Activated naive CD4-positive, alpha-beta T cell treated with anti-CD3 and anti-CD28 coated beads, Interleukin-2, amount 10 ng/mL, durations not matched to agents 7 days and 5 days (primary cell): Measurements from ENCODE around the gene SBF1.

ENCODE experiments used
- CTCF ChIA-PET: fragments of 350-600 bp; sonication (Branson Sonifier 250); formaldehyde crosslinking; loops from one replicate; lab custom pipeline; 2021; ENCODE audit warnings: antibody characterized with exemption; lab: Charles Lee
- DNase-seq: peaks from one replicate; pipeline ENCODE4 v3.0.0-alpha.2; 2020
- H3K27ac Mint-ChIP-seq: one replicate; pipeline ENCODE4 v1.8.0; 2021; ENCODE audit warnings: mild to moderate bottlenecking, moderate library complexity, mixed read lengths
- H3K27me3 Mint-ChIP-seq: one replicate; pipeline ENCODE4 v1.8.0; 2021; ENCODE audit warnings: mild to moderate bottlenecking, mixed read lengths
- H3K36me3 Mint-ChIP-seq: one replicate; pipeline ENCODE4 v1.8.0; 2021; ENCODE audit warnings: mixed read lengths
- H3K4me1 Mint-ChIP-seq: one replicate; pipeline ENCODE4 v1.8.0; 2021; ENCODE audit warnings: mixed read lengths
- H3K4me3 Mint-ChIP-seq: one replicate; pipeline ENCODE4 v1.8.0; 2021; ENCODE audit warnings: mild to moderate bottlenecking, moderate library complexity, mixed read lengths
- H3K9me3 Mint-ChIP-seq: one replicate; pipeline ENCODE4 v1.8.0; 2021; ENCODE audit warnings: mixed read lengths

Gene SBF1

GRCh38 chr22:50463188-50463900, 11.5 kb downstream of the SBF1 start:
- DNase-seq = no peak
- Mint-ChIP-seq H3K4me3 (no peak overlapping the region), H3K36me3 (peaks cover 47% of the 10 kb centered on the region), H3K4me1 (peaks cover 19% of the 10 kb centered on the region), H3K27ac (no peak overlapping the region), H3K9me3 (no peaks in the 10 kb centered on the region), H3K27me3 (no peaks in the 10 kb centered on the region)
- CTCF ChIA-PET = interaction anchor here (0.7 kb wide), 1 partner anchor 34 kb away, joined by 3 read pairs; no protein-coding TSS in a partner anchor

GRCh38 chr22:50461979-50462540, 12.8 kb downstream of the SBF1 start:
- Mint-ChIP-seq H3K27ac (no peak overlapping the region), H3K9me3 (no peaks in the 10 kb centered on the region), H3K36me3 (peaks cover 50% of the 10 kb centered on the region), H3K4me3 (no peak overlapping the region), H3K27me3 (no peaks in the 10 kb centered on the region), H3K4me1 (peaks cover 10% of the 10 kb centered on the region)
- CTCF ChIA-PET = interaction anchor here (1.3 kb wide), 1 partner anchor 8 kb away, joined by 4 read pairs; no protein-coding TSS in a partner anchor
- no peak for DNase-seq

GRCh38 chr22:50461536-50461935, 13.3 kb downstream of the SBF1 start:
- peaks cover 49% of the 10 kb centered on the region for H3K36me3 Mint-ChIP-seq

GRCh38 chr22:50460938-50461337, 13.9 kb downstream of the SBF1 start:
- CTCF ChIA-PET = interaction anchor here (1.2 kb wide), 2 partner anchors 8 to 36 kb away, joined by 3 read pairs; no protein-coding TSS in a partner anchor
- H3K9me3 Mint-ChIP-seq = no peaks in the 10 kb centered on the region
- peaks cover 43% of the 10 kb centered on the region for H3K36me3 Mint-ChIP-seq

More at GRCh38 chr22:50461536-50461935, 13.3 kb downstream of the SBF1 start:
- Mint-ChIP-seq H3K4me1 (peaks cover 5% of the 10 kb centered on the region), H3K4me3 (no peak overlapping the region), H3K27me3 (no peaks in the 10 kb centered on the region), H3K27ac (no peak overlapping the region), H3K9me3 (no peaks in the 10 kb centered on the region)
- CTCF ChIA-PET = interaction anchor here (1.3 kb wide), 1 partner anchor 9 kb away, joined by 4 read pairs; no protein-coding TSS in a partner anchor
- DNase-seq = no peak

GRCh38 chr22:50459496-50460140, 15.2 kb downstream of the SBF1 start:
- CTCF ChIA-PET = interaction anchor here (0.8 to 1.2 kb wide), 3 partner anchors 9 to 192 kb away, joined by 3 read pairs; no protein-coding TSS in a partner anchor
- DNase-seq = no peak

More at GRCh38 chr22:50460938-50461337, 13.9 kb downstream of the SBF1 start:
- H3K27ac Mint-ChIP-seq = peak overlapping the region; percentile 70
- peaks cover 3% of the 10 kb centered on the region for H3K4me1 Mint-ChIP-seq
- H3K27me3 Mint-ChIP-seq = no peaks in the 10 kb centered on the region
- no peak for DNase-seq
- H3K4me3 Mint-ChIP-seq = no peak overlapping the region

GRCh38 chr22:50459016-50459415, 15.8 kb downstream of the SBF1 start:
- Mint-ChIP-seq H3K4me3 (no peak overlapping the region), H3K27ac (no peak overlapping the region), H3K36me3 (peaks cover 45% of the 10 kb centered on the region), H3K4me1 (peaks cover 3% of the 10 kb centered on the region), H3K27me3 (no peaks in the 10 kb centered on the region), H3K9me3 (no peaks in the 10 kb centered on the region)
- DNase-seq = no peak
- CTCF ChIA-PET = no interaction called here

More at GRCh38 chr22:50459496-50460140, 15.2 kb downstream of the SBF1 start:
- H3K27ac Mint-ChIP-seq = no peak overlapping the region
- no peaks in the 10 kb centered on the region for H3K27me3 Mint-ChIP-seq
- no peak overlapping the region for H3K4me3 Mint-ChIP-seq
- peaks cover 45% of the 10 kb centered on the region for H3K36me3 Mint-ChIP-seq
- H3K9me3 Mint-ChIP-seq = no peaks in the 10 kb centered on the region
- peaks cover 3% of the 10 kb centered on the region for H3K4me1 Mint-ChIP-seq

GRCh38 chr22:50456466-50457234, 18.2 kb downstream of the SBF1 start:
- CTCF ChIA-PET = interaction anchor here (0.8 to 3.4 kb wide), 6 partner anchors 9 to 164 kb away, joined by 3 to 14 read pairs (median 4); no protein-coding TSS in a partner anchor
- Mint-ChIP-seq H3K4me3 (no peak overlapping the region), H3K27me3 (no peaks in the 10 kb centered on the region), H3K4me1 (peaks cover 3% of the 10 kb centered on the region), H3K9me3 (no peaks in the 10 kb centered on the region), H3K27ac (no peak overlapping the region), H3K36me3 (peaks cover 47% of the 10 kb centered on the region)
- DNase-seq = no peak

GRCh38 chr22:50456026-50456425, 18.8 kb downstream of the SBF1 start:
- Mint-ChIP-seq H3K36me3 (peaks cover 50% of the 10 kb centered on the region), H3K27me3 (no peaks in the 10 kb centered on the region), H3K27ac (no peak overlapping the region), H3K4me3 (no peak overlapping the region), H3K9me3 (no peaks in the 10 kb centered on the region), H3K4me1 (peaks cover 3% of the 10 kb centered on the region)
- DNase-seq = no peak
- CTCF ChIA-PET = interaction anchor here (0.8 to 3.4 kb wide), 5 partner anchors 10 to 43 kb away, joined by 3 to 14 read pairs (median 4); no protein-coding TSS in a partner anchor

GRCh38 chr22:50455201-50455600, 19.6 kb downstream of the SBF1 start:
- Mint-ChIP-seq H3K27me3 (no peaks in the 10 kb centered on the region), H3K27ac (no peak overlapping the region), H3K4me1 (peaks cover 3% of the 10 kb centered on the region), H3K9me3 (no peaks in the 10 kb centered on the region), H3K36me3 (peaks cover 46% of the 10 kb centered on the region), H3K4me3 (no peak overlapping the region)
- DNase-seq = no peak
- CTCF ChIA-PET = interaction anchor here (1.2 to 3.4 kb wide), 3 partner anchors 18 to 44 kb away, joined by 4 to 14 read pairs (median 12); no protein-coding TSS in a partner anchor

- CTCF ChIA-PET = interaction anchor here (0.6 to 3.4 kb wide), 2 partner anchors 31 to 43 kb away, joined by 3 to 12 read pairs; no protein-coding TSS in a partner anchor
- Mint-ChIP-seq H3K27ac (no peak overlapping the region), H3K27me3 (no peaks in the 10 kb centered on the region), H3K4me1 (peaks cover 3% of the 10 kb centered on the region), H3K4me3 (no peak overlapping the region), H3K9me3 (no peaks in the 10 kb centered on the region), H3K36me3 (peaks cover 49% of the 10 kb centered on the region)
- DNase-seq = no peak
These were observed 20.2 kb downstream of the SBF1 start for GRCh38 chr22:50454556-50455075.

- H3K27me3 Mint-ChIP-seq = no peaks in the 10 kb centered on the region
- no peak for DNase-seq
- CTCF ChIA-PET = interaction anchor here (0.6 to 1.3 kb wide), 2 partner anchors 39 to 168 kb away, joined by 3 to 5 read pairs; no protein-coding TSS in a partner anchor
- no peak overlapping the region for H3K27ac Mint-ChIP-seq
- no peak overlapping the region for H3K4me3 Mint-ChIP-seq
- H3K4me1 Mint-ChIP-seq = no peaks in the 10 kb centered on the region
- peaks cover 55% of the 10 kb centered on the region for H3K36me3 Mint-ChIP-seq
- no peaks in the 10 kb centered on the region for H3K9me3 Mint-ChIP-seq
These were observed 22.2 kb downstream of the SBF1 start for GRCh38 chr22:50452649-50453048.

- no peak for DNase-seq
- Mint-ChIP-seq H3K4me1 (peaks cover 11% of the 10 kb centered on the region), H3K27me3 (no peaks in the 10 kb centered on the region), H3K4me3 (no peak overlapping the region), H3K27ac (peak overlapping the region; percentile 74), H3K9me3 (no peaks in the 10 kb centered on the region), H3K36me3 (peaks cover 49% of the 10 kb centered on the region)
- CTCF ChIA-PET = no interaction called here
These were observed 27.0 kb downstream of the SBF1 start for GRCh38 chr22:50447576-50448551.
